Tibial nerve (tissue), 4 donors: ENCODE data around the gene SH3TC1. TPM values are rescaled to one million over a fixed set of nuclear protein-coding genes. Genes with fewer than 3 reads are reported as not detected.

Experiments used
- DNase-seq, 2 donors: peaks; one replicate each; pipeline ENCODE4 v3.0.0-alpha.2; 2019; ENCODE audit warnings: low spot score in 2 of 2
- H3K27ac ChIP-seq, 4 donors: fragments of 200-600 bp; sonication (generic) in 3 of 4; one replicate each; pipeline ENCODE4 v1.5.1; 2017 to 2019; ENCODE audit warnings: mild to moderate bottlenecking in 1 of 4
- H3K27me3 ChIP-seq, 2 donors: fragments of 200-600 bp; sonication (generic) in 1 of 2; one replicate each; pipeline versions ENCODE4 v1.5.1 to v1.6.0; 2017 to 2019
- H3K36me3 ChIP-seq, 3 donors: fragments of 200-600 bp; sonication (generic); one replicate each; pipeline ENCODE4 v1.5.1; 2018 to 2019
- H3K4me1 ChIP-seq, 4 donors: fragments of 200-600 bp; sonication (generic) in 3 of 4; one replicate each; pipeline ENCODE4 v1.5.1; 2017 to 2019
- H3K4me3 ChIP-seq, 4 donors: fragments of 200-600 bp; sonication (generic) in 3 of 4; one replicate each; pipeline ENCODE4 v1.5.1; 2017 to 2019; ENCODE audit warnings: mild to moderate bottlenecking in 1 of 4, moderate library complexity in 1 of 4
- H3K9me3 ChIP-seq, 4 donors: fragments of 200-600 bp; sonication (generic) in 3 of 4; one replicate each; pipeline ENCODE4 v1.5.1; 2017 to 2019
- CTCF ChIP-seq, 5 experiments: fragments of 200-600 bp in 3 of 5; fragments of 450-650 bp in 2 of 5; sonication (generic) in 3 of 5; IDR thresholded peaks; one replicate each; pipeline ENCODE4 v1.5.1; 2016 to 2019; ENCODE audit warnings: antibody characterized with exemption in 5 of 5, mild to moderate bottlenecking in 3 of 5, moderate library complexity in 2 of 5
- EP300 ChIP-seq, 2 donors: sonication (generic); formaldehyde crosslinking; IDR thresholded peaks; one replicate each; pipeline ENCODE4 v1.6.1; 2017; ENCODE audit warnings: antibody characterized with exemption in 2 of 2, mild to moderate bottlenecking in 1 of 2
- POLR2A ChIP-seq, 2 donors: fragments of 450-650 bp; IDR thresholded peaks; one replicate each; pipeline ENCODE4 v1.6.1; 2017; ENCODE audit warnings: antibody characterized with exemption in 2 of 2, mild to moderate bottlenecking in 2 of 2, moderate library complexity in 2 of 2
- WGBS, 2 donors: methylation state at CpG; one replicate each; pipeline ENCODE4 v1.1.5; 2018; 5-methylcytosine and 5-hydroxymethylcytosine counted together
- total RNA-seq, 4 donors: library from RNA; depleted of rRNA; stranded (reverse); fragments of >200 nt; gene quantifications; one replicate each; pipeline ENCODE4 v1.1.0, GENCODE V29; 2016

The SH3TC1 gene
- total RNA-seq, 4 donors from 2014 or later = 31.6 to 176 (median 69.7) TPM

- Histone ChIP-seq H3K4me1 (peaks cover 0 to 13% (median 0%) of the 10 kb centered on the region in 4 donors), H3K27ac (no peak overlapping the region), H3K4me3 (no peak overlapping the region), H3K9me3 (peaks cover 0 to 4% (median 0%) of the 10 kb centered on the region in 4 donors), H3K27me3 (no peaks in the 10 kb centered on the region), H3K36me3 (peaks cover 0 to 38% (median 0%) of the 10 kb centered on the region in 3 donors)
- TF ChIP-seq POLR2A (IDR thresholded peaks at IDR 0.05) (no peak), CTCF (IDR thresholded peaks at IDR 0.05) (no peak), EP300 (IDR thresholded peaks at IDR 0.05) (no peak)
- no peak for DNase-seq
- 81 to 89% methylated on average over 8 to 9 of the region's 9 CpGs for WGBS, 2 donors
Measured at GRCh38 chr4:8217871-8218270, 18.8 kb downstream of the SH3TC1 start.

GRCh38 chr4:8218371-8219031, 19.4 kb downstream of the SH3TC1 start:
- H3K9me3 ChIP-seq = peaks cover 0 to 4% (median 0%) of the 10 kb centered on the region in 4 donors
- 83 to 86% methylated on average over 16 to 20 of the region's 20 CpGs for WGBS, 2 donors
- TF ChIP-seq CTCF (IDR thresholded peaks at IDR 0.05) = no peak

GRCh38 chr4:8219236-8219635, 20.1 kb downstream of the SH3TC1 start:
- TF ChIP-seq POLR2A (IDR thresholded peaks at IDR 0.05) (no peak), EP300 (IDR thresholded peaks at IDR 0.05) (no peak), CTCF (IDR thresholded peaks at IDR 0.05) (no peak)
- H3K27me3 ChIP-seq = no peaks in the 10 kb centered on the region
- H3K27ac ChIP-seq = no peak overlapping the region
- no peak overlapping the region for H3K4me3 ChIP-seq
- DNase-seq = no peak
- peaks cover 0 to 4% (median 0%) of the 10 kb centered on the region in 4 donors for H3K9me3 ChIP-seq
- WGBS, 2 donors = 63 to 82% methylated on average over 19 to 21 of the region's 21 CpGs
- peaks cover 0 to 13% (median 0%) of the 10 kb centered on the region in 4 donors for H3K4me1 ChIP-seq
- H3K36me3 ChIP-seq = peaks cover 0 to 51% (median 0%) of the 10 kb centered on the region in 3 donors

More at GRCh38 chr4:8218371-8219031, 19.4 kb downstream of the SH3TC1 start:
- no peak overlapping the region for H3K4me3 ChIP-seq
- H3K36me3 ChIP-seq = peaks cover 0 to 45% (median 0%) of the 10 kb centered on the region in 3 donors
- H3K27me3 ChIP-seq = no peaks in the 10 kb centered on the region
- DNase-seq = no peak
- no peak overlapping the region for H3K27ac ChIP-seq
- H3K4me1 ChIP-seq = peaks cover 0 to 13% (median 0%) of the 10 kb centered on the region in 4 donors

GRCh38 chr4:8220661-8221450, 21.8 kb downstream of the SH3TC1 start:
- Histone ChIP-seq H3K36me3 (peaks cover 0 to 51% (median 0%) of the 10 kb centered on the region in 3 donors), H3K4me1 (peaks cover 0 to 11% (median 0%) of the 10 kb centered on the region in 4 donors), H3K9me3 (peaks cover 0 to 4% (median 0%) of the 10 kb centered on the region in 4 donors), H3K4me3 (no peak overlapping the region), H3K27me3 (no peaks in the 10 kb centered on the region), H3K27ac (peak overlapping the region in 3 of 4 donors; percentile 45 to 74 (median 63))
- DNase-seq = no peak
- no peak for TF ChIP-seq CTCF (IDR thresholded peaks at IDR 0.05)
- no peak for TF ChIP-seq POLR2A (IDR thresholded peaks at IDR 0.05)
- no peak for TF ChIP-seq EP300 (IDR thresholded peaks at IDR 0.05)
- WGBS, 2 donors = 86 to 90% methylated on average over 7 of the region's 7 CpGs

- Histone ChIP-seq H3K27me3 (no peaks in the 10 kb centered on the region), H3K4me3 (no peak overlapping the region), H3K9me3 (peaks cover 0 to 4% (median 0%) of the 10 kb centered on the region in 4 donors), H3K36me3 (peaks cover 0 to 45% (median 0%) of the 10 kb centered on the region in 3 donors), H3K27ac (peak overlapping the region in 3 of 4 donors; percentile 66 to 83 (median 80)), H3K4me1 (peaks cover 0 to 15% (median 0%) of the 10 kb centered on the region in 4 donors)
- 28 to 31% methylated on average over 5 of the region's 5 CpGs for WGBS, 2 donors
- DNase-seq = peak in 1 of 2 donors; percentile 38
- TF ChIP-seq CTCF (IDR thresholded peaks at IDR 0.05) (no peak), EP300 (IDR thresholded peaks at IDR 0.05) (peak; percentile 80 to 85), POLR2A (IDR thresholded peaks at IDR 0.05) (no peak)
Measured at GRCh38 chr4:8221476-8221875, 22.4 kb downstream of the SH3TC1 start.
